Gastroesophageal sphincter (tissue), 3 donors: Measurements from ENCODE around the gene AGTR1.

Source experiments
- EP300 ChIP-seq: sonication (generic); formaldehyde crosslinking; IDR thresholded peaks from one replicate; pipeline ENCODE4 v1.6.1; 2017; ENCODE audit warnings: antibody characterized with exemption, mild to moderate bottlenecking
- POLR2A ChIP-seq, 2 donors: fragments of 450-650 bp; IDR thresholded peaks; one replicate each; pipeline ENCODE4 v1.6.1; 2017; ENCODE audit warnings: antibody characterized with exemption in 2 of 2, mild to moderate bottlenecking in 2 of 2, moderate library complexity in 1 of 2
- POLR2AphosphoS5 ChIP-seq: sonication (generic); formaldehyde crosslinking; IDR thresholded peaks from one replicate; pipeline ENCODE4 v1.6.1; 2017; ENCODE audit warnings: antibody characterized with exemption
- TF ChIP-seq, protein P1 (sequence below), 4 experiments: fragments of 200-600 bp in 2 of 4; fragments of 450-650 bp in 2 of 4; sonication (generic) in 1 of 4; IDR thresholded peaks; one replicate each; pipeline ENCODE4 v1.5.1; 2017 to 2019; ENCODE audit warnings: antibody characterized with exemption in 4 of 4, mild to moderate bottlenecking in 2 of 4, moderate library complexity in 2 of 4

GRCh38 chr3:148750296-148750695 is 52.6 kb downstream of the AGTR1 start:
- TF ChIP-seq, protein P1, sequence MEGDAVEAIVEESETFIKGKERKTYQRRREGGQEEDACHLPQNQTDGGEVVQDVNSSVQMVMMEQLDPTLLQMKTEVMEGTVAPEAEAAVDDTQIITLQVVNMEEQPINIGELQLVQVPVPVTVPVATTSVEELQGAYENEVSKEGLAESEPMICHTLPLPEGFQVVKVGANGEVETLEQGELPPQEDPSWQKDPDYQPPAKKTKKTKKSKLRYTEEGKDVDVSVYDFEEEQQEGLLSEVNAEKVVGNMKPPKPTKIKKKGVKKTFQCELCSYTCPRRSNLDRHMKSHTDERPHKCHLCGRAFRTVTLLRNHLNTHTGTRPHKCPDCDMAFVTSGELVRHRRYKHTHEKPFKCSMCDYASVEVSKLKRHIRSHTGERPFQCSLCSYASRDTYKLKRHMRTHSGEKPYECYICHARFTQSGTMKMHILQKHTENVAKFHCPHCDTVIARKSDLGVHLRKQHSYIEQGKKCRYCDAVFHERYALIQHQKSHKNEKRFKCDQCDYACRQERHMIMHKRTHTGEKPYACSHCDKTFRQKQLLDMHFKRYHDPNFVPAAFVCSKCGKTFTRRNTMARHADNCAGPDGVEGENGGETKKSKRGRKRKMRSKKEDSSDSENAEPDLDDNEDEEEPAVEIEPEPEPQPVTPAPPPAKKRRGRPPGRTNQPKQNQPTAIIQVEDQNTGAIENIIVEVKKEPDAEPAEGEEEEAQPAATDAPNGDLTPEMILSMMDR (IDR thresholded peaks at IDR 0.05) = no peak
- TF ChIP-seq POLR2AphosphoS5 (no peak), POLR2A (IDR thresholded peaks at IDR 0.05) (no peak), EP300 (no peak)
